Endothelial cell of umbilical vein (primary cell): Measurements from ENCODE around the gene OSBP2. TPM values are rescaled to one million over a fixed set of nuclear protein-coding genes. Genes with fewer than 3 reads are reported as not detected.

Experiments
- BruUV-seq: library from RNA; stranded (reverse); fragments of 400-500 nt; replicated peaks from 2 replicates; lab custom pipeline; 2021; lab: Mats Ljungman, UMichigan
- CTCF ChIA-PET: fragments of 300-600, 350-600 bp; sonication (Branson Sonifier 250); formaldehyde crosslinking; loops from one replicate; lab custom pipeline; 2021; ENCODE audit warnings: antibody characterized with exemption, inconsistent platforms; lab: Charles Lee
- POLR2A ChIA-PET: fragments of 300-600, 350-600 bp; sonication (Branson Sonifier 250); formaldehyde crosslinking; loops from one replicate; lab custom pipeline; 2021; ENCODE audit warnings: antibody characterized with exemption, inconsistent platforms; lab: Charles Lee
- DNase-seq: peaks from one replicate; pipeline ENCODE4 v3.0.0-alpha.2; 2011; ENCODE audit warnings: low read depth, low spot score
- FAIRE-seq: peaks from 2 replicates; lab custom pipeline; 2011; peaks lifted over from hg19 to GRCh38; lab: Jason Lieb, UNC
- H2AFZ ChIP-seq: 2 replicates; pipeline ENCODE4 v1.6.0; 2012; ENCODE audit warnings: low read depth, low read length, control low read depth, inconsistent platforms
- H3K27ac ChIP-seq: 2 replicates; pipeline ENCODE4 v1.5.1; 2011; ENCODE audit warnings: low read depth, mild to moderate bottlenecking, control low read depth, low read length, moderate library complexity; ENCODE audit not compliant: insufficient read depth
- H3K27me3 ChIP-seq, 2 experiments: 2 replicates each; pipeline versions ENCODE4 v1.6.0 to v1.6.1; 2011; ENCODE audit warnings: low read length in 2 of 2, mixed read lengths in 1 of 2; ENCODE audit not compliant: control insufficient read depth in 2 of 2, insufficient read depth in 2 of 2
- H3K36me3 ChIP-seq, 2 experiments: 2 replicates in 1 of 2; 3 replicates in 1 of 2; pipeline ENCODE4 v1.5.1; 2011; ENCODE audit warnings: low read length in 2 of 2, mild to moderate bottlenecking in 1 of 2, moderate library complexity in 1 of 2; ENCODE audit not compliant: control insufficient read depth in 2 of 2, insufficient read depth in 2 of 2; ENCODE audit errors: extremely low read depth in 1 of 2
- H3K4me1 ChIP-seq: 3 replicates; pipeline ENCODE4 v1.5.1; 2011; ENCODE audit warnings: mild to moderate bottlenecking, low read length; ENCODE audit not compliant: control insufficient read depth, insufficient read depth; ENCODE audit errors: extremely low read depth
- H3K4me2 ChIP-seq: 2 replicates; pipeline ENCODE4 v1.6.1; 2011; ENCODE audit warnings: low read length, control low read depth, mixed read lengths; ENCODE audit not compliant: insufficient read depth
- H3K4me3 ChIP-seq, 3 experiments: fragments of 200-600 bp in 1 of 3; sonication (generic), shearing (Covaris generic) in 1 of 3; replicated peaks in 1 of 3; 2 replicates each; pipeline ENCODE4 v1.5.1; 2011 to 2016; ENCODE audit warnings: control low read depth in 3 of 3, low read length in 3 of 3, mild to moderate bottlenecking in 2 of 3, inconsistent platforms in 1 of 3, low read depth in 1 of 3, moderate library complexity in 1 of 3; ENCODE audit not compliant: insufficient read depth in 1 of 3
- H3K79me2 ChIP-seq: 2 replicates; pipeline ENCODE4 v1.6.0; 2012; ENCODE audit warnings: low read length, inconsistent platforms; ENCODE audit not compliant: control insufficient read depth, insufficient read depth
- H3K9ac ChIP-seq: replicated peaks from 2 replicates; pipeline ENCODE3; 2011; ENCODE audit warnings: low read length, control low read depth; ENCODE audit not compliant: insufficient read depth; ENCODE audit errors: extremely low read depth
- H3K9me1 ChIP-seq: replicated peaks from 3 replicates; pipeline ENCODE4 v1.6.0; 2011; ENCODE audit warnings: mild to moderate bottlenecking, low read length; ENCODE audit not compliant: control insufficient read depth, insufficient read depth; ENCODE audit errors: extremely low read depth
- H3K9me3 ChIP-seq: replicated peaks from 2 replicates; pipeline ENCODE4 v1.5.1; 2012; ENCODE audit warnings: low read length, inconsistent platforms; ENCODE audit not compliant: control insufficient read depth, insufficient read depth
- H4K20me1 ChIP-seq: replicated peaks from 2 replicates; pipeline ENCODE3; 2011; ENCODE audit warnings: mild to moderate bottlenecking, low read length; ENCODE audit not compliant: control insufficient read depth, insufficient read depth; ENCODE audit errors: extremely low read depth
- EZH2 ChIP-seq: IDR thresholded peaks from 2 replicates; pipeline ENCODE4 v1.6.1; 2012; ENCODE audit warnings: borderline replicate concordance, low read depth, mild to moderate bottlenecking, moderate library complexity, low read length, inconsistent platforms; ENCODE audit not compliant: severe bottlenecking
- FOS ChIP-seq: IDR thresholded peaks from 2 replicates; pipeline ENCODE4 v1.6.1; 2011; ENCODE audit warnings: mild to moderate bottlenecking, low read length, moderate library complexity, borderline replicate concordance; ENCODE audit not compliant: insufficient read depth
- GATA2 ChIP-seq: IDR thresholded peaks from 2 replicates; pipeline ENCODE4 v1.7.0; 2011; ENCODE audit warnings: low read depth, mild to moderate bottlenecking, moderate library complexity, mixed read lengths, low read length; ENCODE audit not compliant: insufficient read length, insufficient read depth
- JUN ChIP-seq: IDR thresholded peaks from 2 replicates; pipeline ENCODE4 v1.6.1; 2011; ENCODE audit warnings: borderline replicate concordance, low read depth; ENCODE audit not compliant: insufficient read length, insufficient read depth
- MAX ChIP-seq: IDR thresholded peaks from 2 replicates; pipeline ENCODE4 v1.6.1; 2011; ENCODE audit not compliant: insufficient read depth, insufficient read length
- MYC ChIP-seq: IDR thresholded peaks from one replicate; pipeline ENCODE4 v1.6.1; 2011; ENCODE audit warnings: mild to moderate bottlenecking, low read depth, low read length
- POLR2A ChIP-seq: IDR thresholded peaks from 2 replicates; pipeline ENCODE4 v1.6.1; 2012; ENCODE audit warnings: low read depth, mild to moderate bottlenecking, control low read depth, low read length
- POLR2AphosphoS5 ChIP-seq: IDR thresholded peaks from 2 replicates; pipeline ENCODE4 v1.6.1; 2012; ENCODE audit warnings: low read depth, mild to moderate bottlenecking, control low read depth, low read length, moderate library complexity; ENCODE audit not compliant: insufficient read depth
- dilution Hi-C: fragments of 300-500 bp; cut with MboI; formaldehyde crosslinking; loops from one replicate; pipeline ENCODE4 v1.15.0; 2019; ENCODE audit warnings: low sequenced_read_pairs; ENCODE audit not compliant: extremely low pct_ligation_motif_present
- intact Hi-C: fragments of 100-400 bp; cut with micrococcal nuclease; formaldehyde crosslinking; loops from one replicate; pipeline ENCODE4 v1.10.0; 2022
- polyA plus RNA-seq, 4 experiments: library from polyadenylated mRNA; depleted of rRNA in 3 of 4; stranded (reverse) in 3 of 4; unstranded in 1 of 4; fragments of >200 nt; gene quantifications; 2 replicates each; pipeline versions ENCODE4 v1.2.1 to v1.2.3, GENCODE V29; 2011 to 2012; ENCODE audit warnings: missing spikeins in 1 of 4
- total RNA-seq: library from RNA; stranded (reverse); gene quantifications from 2 replicates; pipeline ENCODE4 v1.2.3, GENCODE V29; 2021
- TF ChIP-seq, protein P1 (sequence below), 2 donors: IDR thresholded peaks; 1 replicate in 1 of 2; 2 replicates in 1 of 2; pipeline ENCODE4 v1.5.1; 2011; ENCODE audit warnings: low read length in 2 of 2, mild to moderate bottlenecking in 2 of 2, moderate library complexity in 2 of 2, control low read depth in 1 of 2, inconsistent platforms in 1 of 2, low read depth in 1 of 2; ENCODE audit not compliant: insufficient read depth in 1 of 2; ENCODE audit errors: extremely low read depth in 1 of 2

OSBP2 gene
- total and polyA plus RNA-seq, 2 donors (not counting 3 experiments of a cell fraction or from before 2014, with no cell fraction given) = 4.1 to 7.5 TPM

GRCh38 chr22:30832407-30832987 is 137.8 kb downstream of the OSBP2 start:
- dilution Hi-C loops (no loop called here), intact Hi-C loops (no loop called here)
- FAIRE-seq (no peak), DNase-seq (no peak)
- no peak for TF ChIP-seq POLR2A
- TF ChIP-seq FOS = no peak
- TF ChIP-seq, protein P1, sequence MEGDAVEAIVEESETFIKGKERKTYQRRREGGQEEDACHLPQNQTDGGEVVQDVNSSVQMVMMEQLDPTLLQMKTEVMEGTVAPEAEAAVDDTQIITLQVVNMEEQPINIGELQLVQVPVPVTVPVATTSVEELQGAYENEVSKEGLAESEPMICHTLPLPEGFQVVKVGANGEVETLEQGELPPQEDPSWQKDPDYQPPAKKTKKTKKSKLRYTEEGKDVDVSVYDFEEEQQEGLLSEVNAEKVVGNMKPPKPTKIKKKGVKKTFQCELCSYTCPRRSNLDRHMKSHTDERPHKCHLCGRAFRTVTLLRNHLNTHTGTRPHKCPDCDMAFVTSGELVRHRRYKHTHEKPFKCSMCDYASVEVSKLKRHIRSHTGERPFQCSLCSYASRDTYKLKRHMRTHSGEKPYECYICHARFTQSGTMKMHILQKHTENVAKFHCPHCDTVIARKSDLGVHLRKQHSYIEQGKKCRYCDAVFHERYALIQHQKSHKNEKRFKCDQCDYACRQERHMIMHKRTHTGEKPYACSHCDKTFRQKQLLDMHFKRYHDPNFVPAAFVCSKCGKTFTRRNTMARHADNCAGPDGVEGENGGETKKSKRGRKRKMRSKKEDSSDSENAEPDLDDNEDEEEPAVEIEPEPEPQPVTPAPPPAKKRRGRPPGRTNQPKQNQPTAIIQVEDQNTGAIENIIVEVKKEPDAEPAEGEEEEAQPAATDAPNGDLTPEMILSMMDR (IDR thresholded peaks at IDR 0.05; ENCODE audit: extremely low read depth in 1 of 2, insufficient read depth in 1 of 2, low read depth in 1 of 2, low read length in 2 of 2) = no peak
- TF ChIP-seq MYC = no peak
- no peak for TF ChIP-seq JUN
- no peak for TF ChIP-seq EZH2
- TF ChIP-seq MAX = no peak
- no peak for TF ChIP-seq POLR2AphosphoS5
- no peak for TF ChIP-seq GATA2
- H3K4me3 ChIP-seq = no peak overlapping the region
- H3K79me2 ChIP-seq = no peaks in the 10 kb centered on the region
- BruUV-seq = no TSS peak
- H3K27ac ChIP-seq = no peak overlapping the region
- POLR2A ChIA-PET = no interaction called here
- H3K9me1 ChIP-seq = no peaks in the 10 kb centered on the region
- CTCF ChIA-PET = no interaction called here
- H3K36me3 ChIP-seq = no peaks in the 10 kb centered on the region
- H3K27me3 ChIP-seq = peaks cover 0 to 1% of the 10 kb centered on the region in 2 experiments
- no peaks in the 10 kb centered on the region for H3K9me3 ChIP-seq
- peaks cover 18% of the 10 kb centered on the region for H3K4me1 ChIP-seq
- no peak overlapping the region for H3K9ac ChIP-seq
- H4K20me1 ChIP-seq = no peaks in the 10 kb centered on the region
- no peak overlapping the region for H3K4me2 ChIP-seq
- H2AFZ ChIP-seq = no peak overlapping the region
